GM18907 (cell line): ENCODE data around the gene GABBR2.
"Not testable (repeated sequence)": the region's sequence is repeated elsewhere in the genome, so short reads cannot be mapped to it uniquely, and the experiment has no call there.

ENCODE experiments used
- ATAC-seq: cut with Tn5 transposase; IDR thresholded peaks from one replicate; pipeline ENCODE4 v1.9.1; 2021; ENCODE audit warnings: mild to moderate bottlenecking, moderate library complexity; ENCODE audit not compliant: unreplicated experiment

GABBR2 gene

GRCh38 chr9:98599566-98600216, 109.0 kb downstream of the GABBR2 start:
- ATAC-seq, result no peak

- no peak for ATAC-seq
Measured at GRCh38 chr9:98598861-98599260, 109.9 kb downstream of the GABBR2 start.

DNA sequence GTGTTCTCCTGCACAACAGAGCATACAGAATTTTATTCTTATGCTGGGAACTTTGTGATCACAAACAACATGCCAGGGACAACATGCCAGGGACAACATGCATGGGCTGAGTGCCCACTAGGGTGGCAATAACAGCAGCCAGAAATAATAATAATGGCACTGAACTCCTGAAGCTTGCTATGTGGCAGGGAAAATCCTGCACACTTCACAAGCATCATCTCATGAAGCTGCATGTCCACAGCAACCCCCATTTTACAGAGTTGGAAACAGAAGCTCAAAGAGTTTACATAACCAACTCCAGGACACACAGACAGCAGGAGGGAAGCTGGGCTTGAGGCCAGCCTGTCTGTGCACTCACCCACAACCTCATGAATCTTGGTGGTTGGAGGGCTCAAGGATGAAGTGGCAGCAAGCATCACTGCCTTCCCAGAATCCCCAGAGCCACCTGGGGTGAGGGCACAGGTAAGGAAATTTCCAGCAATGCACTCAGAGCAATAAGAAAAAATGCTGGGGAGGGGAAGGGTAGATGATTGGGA, 111.4 kb downstream of the GABBR2 start:
- ATAC-seq, result no peak

DNA sequence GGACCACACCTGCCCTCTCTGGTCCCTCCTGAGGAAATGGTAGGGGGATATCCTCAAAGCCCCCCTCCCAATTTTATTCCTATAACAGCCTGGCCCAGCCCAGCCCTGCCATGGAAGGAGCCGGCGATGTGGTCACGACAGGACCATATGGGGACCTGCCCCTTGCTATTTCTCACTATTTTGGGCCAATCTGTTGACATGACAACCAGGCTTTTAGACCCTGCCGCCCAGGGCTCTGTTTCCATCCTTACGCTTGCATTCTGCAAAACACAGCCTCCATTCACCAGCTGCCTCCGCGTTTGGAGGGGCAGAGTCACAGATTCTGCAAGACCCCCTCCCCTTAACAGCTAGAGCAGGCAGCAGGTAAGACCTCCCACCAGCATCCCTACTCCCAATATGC, 112.2 kb downstream of the GABBR2 start:
- no peak for ATAC-seq

DNA sequence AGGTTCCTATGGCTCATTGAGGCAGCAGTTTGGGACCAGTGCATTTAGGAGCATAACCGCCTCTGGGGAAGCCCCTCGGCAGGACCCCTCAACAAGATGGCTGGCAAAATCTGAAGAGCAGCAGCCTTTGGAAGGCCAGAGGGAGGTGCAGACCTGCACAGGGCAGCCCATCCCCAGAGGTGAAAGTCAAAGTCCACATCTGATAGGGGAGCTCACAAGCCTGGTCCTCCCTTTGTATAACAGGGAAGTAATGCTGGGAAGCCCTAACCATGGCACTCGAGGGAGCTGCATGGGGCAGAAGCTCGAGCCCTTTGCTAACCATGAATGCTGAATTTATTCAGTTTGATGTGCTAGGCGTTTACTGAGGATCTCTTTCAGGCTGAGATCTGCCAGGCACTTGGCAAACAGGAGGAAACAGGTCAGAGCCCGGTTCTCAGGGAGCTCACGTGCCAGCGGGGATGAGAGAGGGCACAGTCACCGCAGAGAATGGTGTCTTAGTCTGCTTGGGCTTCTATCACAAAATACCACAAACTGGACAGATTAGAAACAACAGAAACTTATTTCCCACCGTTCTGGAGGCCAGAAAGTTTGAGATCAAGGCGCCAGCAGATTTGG, 114.1 kb downstream of the GABBR2 start:
- no peak for ATAC-seq

GRCh38 chr9:98593354-98594253, 115.1 kb downstream of the GABBR2 start:
- no peak for ATAC-seq

DNA sequence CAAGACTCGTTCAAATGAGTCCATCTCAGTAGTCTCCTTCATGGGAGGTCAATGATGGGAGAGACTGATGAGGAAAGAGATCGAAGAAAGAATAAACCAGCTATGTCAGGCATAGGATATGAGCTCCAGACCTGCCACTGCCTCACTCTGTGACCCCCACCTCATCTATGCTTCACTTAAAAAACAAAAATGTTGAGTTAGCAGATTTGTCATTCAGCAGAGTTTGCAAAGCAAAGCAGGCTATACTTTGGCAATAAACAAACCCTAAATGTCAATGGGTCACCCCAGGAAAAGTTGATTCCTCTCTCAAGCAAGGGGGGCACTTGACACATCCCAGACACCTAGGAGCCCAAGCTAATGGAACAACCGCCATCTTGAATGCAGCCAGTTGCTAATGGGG, 117.0 kb downstream of the GABBR2 start:
- ATAC-seq, result no peak

GRCh38 chr9:98590101-98590500, 118.6 kb downstream of the GABBR2 start:
- no peak for ATAC-seq

- no peak for ATAC-seq
Measured at GRCh38 chr9:98589102-98589501, 119.6 kb downstream of the GABBR2 start.

DNA sequence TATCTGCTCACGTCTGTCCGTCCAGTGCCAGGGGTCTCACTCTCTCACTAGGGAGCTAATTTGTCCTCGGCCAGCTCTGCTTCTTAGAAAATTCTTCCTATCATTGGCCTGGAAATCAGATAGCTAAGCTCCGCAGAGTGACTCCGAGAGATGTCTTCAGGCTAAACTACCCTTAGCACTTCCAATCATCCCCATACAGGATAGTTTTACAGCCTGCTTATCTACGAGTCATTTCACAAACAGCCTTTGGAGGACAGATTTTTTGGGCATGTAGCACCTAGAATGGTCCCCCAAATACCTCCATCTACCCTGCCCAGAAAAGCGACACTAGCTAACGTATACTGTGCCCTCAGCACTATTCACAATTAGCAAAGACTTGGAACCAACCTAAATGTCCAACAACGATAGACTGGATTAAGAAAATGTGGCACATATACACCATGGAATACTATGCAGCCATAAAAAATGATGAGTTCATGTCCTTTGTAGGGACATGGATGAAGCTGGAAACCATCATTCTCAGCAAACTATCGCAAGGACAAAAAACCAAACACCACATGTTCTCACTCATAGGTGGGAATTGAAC, 123.8 kb downstream of the GABBR2 start:
- not testable (repeated sequence) for ATAC-seq

GRCh38 chr9:98584059-98584458, 124.7 kb downstream of the GABBR2 start:
- peak; percentile 93 for ATAC-seq

GRCh38 chr9:98583417-98583816, 125.3 kb downstream of the GABBR2 start:
- ATAC-seq, result peak; percentile 36

GRCh38 chr9:98580956-98581355, 127.8 kb downstream of the GABBR2 start:
- ATAC-seq, result no peak

DNA sequence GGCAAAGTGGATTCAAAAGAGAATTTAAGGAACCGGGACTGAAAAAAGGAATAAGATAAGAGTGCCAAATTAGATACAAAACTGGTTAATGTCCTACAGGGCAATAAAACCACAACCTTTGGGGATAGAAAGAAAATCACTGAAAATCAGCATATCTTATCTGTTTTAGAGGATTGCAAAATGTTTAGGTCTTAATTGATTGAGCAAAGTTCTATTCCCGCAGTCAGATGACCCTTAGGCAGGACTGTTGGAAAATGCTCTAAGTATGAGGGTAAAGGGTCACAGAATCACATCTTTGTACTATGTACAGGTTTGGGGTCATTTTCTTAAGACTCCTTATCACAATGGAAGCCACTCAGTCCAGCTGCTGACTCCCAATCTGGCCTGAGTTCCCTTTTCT, 129.0 kb downstream of the GABBR2 start:
- no peak for ATAC-seq

DNA sequence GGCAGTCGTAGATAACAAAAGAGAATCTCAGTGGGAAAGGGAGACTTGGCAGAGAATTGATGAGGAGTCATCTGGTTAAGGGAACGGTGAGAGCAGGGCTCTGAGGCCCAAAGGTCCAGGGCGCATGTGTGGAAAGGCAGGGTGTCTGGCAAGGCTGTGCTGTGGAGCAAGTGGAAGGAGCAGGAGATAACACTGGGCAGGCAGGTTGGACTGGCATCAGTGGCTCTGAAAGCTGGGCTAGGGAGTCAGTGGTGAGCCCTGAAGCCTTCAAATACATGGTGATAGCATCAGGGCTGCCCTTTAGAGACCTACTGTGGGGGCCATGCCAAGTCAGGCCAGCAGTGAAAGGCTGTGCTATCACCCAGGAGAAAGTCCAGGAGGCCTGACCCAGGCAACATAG, 131.3 kb downstream of the GABBR2 start:
- ATAC-seq, result no peak

DNA sequence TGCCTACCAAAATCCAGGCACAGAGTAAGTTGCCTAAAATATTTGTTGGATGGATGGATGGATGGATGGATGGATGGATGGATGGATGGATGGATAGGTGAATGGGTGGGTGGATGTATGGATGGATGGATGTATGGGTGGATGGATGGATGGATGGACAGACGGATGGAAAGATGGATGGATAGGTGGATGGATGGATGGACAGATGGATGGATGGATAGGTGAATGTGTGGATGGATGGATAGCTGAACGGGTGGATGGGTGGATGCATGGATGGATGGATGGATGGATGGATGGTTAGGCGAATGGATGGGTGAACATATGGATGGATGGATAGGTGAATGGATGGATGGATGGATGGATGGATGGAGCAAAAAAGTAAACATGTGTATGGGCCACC, 131.9 kb downstream of the GABBR2 start:
- ATAC-seq, result no peak

- peak; percentile 10 for ATAC-seq
Measured at GRCh38 chr9:98576354-98576753, 132.4 kb downstream of the GABBR2 start.

DNA sequence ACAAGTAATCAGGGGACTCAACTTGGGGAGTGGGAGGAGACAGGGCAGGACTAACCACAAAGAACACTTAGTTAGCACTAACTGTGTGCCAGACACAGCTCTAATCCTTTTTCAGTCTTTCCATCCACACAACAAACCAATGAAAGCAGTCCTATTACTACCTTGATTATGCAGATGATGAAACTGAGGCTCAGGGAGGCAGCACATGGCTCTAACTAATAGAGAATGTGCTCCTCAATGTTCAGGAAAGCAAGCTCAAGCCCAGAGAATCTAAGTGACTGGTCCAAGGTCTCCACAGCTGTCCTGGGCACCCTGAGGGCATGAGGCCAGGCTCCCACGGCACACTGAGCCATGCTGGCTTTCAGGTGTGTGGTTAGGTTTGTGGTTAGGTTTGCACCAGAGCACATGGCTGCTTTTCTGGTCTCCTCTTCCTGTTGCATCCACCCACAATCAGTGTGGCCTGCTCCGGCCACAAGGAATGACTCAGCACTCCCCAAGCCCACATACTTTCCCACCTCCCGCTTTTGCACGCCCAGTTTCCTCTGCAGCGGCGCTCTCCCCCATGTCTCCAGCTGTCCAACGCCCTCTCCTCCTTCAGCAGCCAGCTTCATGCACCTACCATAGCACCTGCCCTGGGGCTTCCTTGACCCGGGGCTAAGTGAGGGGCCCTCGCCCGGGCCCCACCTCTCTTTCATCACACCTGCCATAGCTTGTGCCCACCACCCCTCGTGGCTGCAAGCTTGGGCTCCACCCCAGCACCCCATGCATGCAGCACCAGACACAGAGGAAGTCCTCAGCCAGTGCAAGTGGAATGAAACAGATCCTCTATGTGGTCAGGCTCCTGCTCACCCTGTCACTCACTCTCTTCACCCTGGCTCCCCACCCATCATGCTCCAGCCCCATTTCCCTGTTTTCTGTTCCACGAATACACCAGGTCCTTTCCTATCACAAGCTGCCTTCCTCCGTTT, 133.1 kb downstream of the GABBR2 start:
- ATAC-seq, result peak; percentile 83

DNA sequence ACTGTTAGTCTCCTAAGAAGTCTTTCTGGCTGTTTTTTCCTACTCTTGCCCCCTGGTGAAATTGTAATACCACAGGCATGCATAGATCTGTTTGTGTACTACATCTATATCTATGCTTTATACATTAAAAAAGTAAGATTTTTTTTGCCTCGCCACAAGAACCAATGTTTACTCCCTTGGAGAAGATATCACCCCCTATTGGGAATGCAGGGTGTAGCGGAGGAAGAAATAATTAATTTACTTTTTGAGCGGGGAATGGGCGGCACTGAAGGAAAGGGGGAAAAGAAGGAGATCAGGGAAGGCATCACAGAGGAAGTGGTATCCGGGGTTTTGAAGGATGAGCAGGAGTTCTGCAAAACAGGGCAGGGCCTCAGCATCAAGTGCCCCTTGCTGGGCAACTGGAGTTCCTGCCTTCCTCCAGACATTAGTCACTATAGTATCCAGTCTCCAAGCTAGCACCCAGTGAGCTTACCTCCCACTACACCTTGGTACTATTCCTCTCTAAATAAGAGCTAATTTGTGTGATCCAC, 134.9 kb downstream of the GABBR2 start:
- no peak for ATAC-seq

- ATAC-seq, result no peak
Measured at GRCh38 chr9:98572796-98573195, 135.9 kb downstream of the GABBR2 start.
